ENCODE results near the gene KCNT1.
A peak's percentile ranks its signal among the peaks of the same experiment; 100 is the strongest.

The KCNT1 gene

GRCh38 chr9:135799261-135799660 is 97.3 kb downstream of the KCNT1 start:
- ATAC-seq (no peak), DNase-seq (no peak)

- ATAC-seq (no peak), DNase-seq (no peak)
Observed at GRCh38 chr9:135801070-135801469, 99.1 kb downstream of the KCNT1 start.

DNA sequence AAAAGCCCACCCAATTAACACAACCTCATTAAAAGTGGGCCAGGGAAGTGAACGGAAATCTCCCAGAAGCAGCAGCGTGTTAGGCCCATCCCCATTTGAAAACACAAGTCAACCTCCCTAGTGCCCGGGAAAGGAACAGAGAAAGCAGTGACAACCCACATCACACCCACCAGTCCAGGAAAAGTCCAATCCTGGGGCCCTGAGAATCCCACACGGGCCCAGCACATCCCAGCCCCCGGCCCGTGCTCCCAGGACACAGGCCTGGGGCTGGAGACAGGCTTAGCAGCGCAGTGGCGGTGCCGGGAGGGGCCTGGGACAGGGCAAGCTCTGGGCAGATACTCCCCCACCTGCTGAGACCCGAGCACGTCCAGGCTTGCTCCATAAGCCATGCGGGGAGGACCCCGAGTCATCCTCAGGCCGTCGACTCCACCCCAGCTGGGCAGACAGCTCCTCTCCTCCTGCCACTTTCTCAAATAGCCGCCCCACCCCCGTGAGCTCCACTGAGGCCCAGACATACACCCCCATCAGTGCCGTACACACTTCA is 101.0 kb downstream of the KCNT1 start:
- DNase-seq: no peak
- no peak for ATAC-seq

DNA sequence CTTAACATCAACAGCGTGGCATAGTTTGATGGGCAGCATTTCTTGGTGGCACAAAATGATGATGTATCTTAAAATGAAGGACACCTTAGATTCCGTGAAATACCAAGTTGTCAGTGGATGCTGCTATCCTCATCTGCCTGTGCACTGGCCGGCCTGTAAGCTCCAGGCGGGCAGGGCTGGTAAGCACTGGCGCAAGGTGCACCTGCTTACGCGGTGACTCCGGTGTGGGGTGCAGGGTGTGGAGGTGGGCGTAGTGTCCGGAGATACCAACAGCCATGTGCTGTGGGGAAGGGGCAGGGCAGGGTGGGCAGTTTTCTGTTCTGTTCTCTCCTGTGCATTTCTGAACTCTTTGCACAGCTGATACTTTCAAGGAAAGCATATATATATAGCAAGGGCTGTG is 101.5 kb downstream of the KCNT1 start:
- DNase-seq (no peak), ATAC-seq (no peak)

GRCh38 chr9:135804581-135805421 is 102.8 kb downstream of the KCNT1 start:
- DNase-seq (no peak), ATAC-seq (peak; percentile 32)

- ATAC-seq (no peak), DNase-seq (no peak)
Observed at GRCh38 chr9:135805422-135806022, 103.5 kb downstream of the KCNT1 start.

- no peak for DNase-seq
- ATAC-seq: no peak
Observed at GRCh38 chr9:135809166-135809565, 107.2 kb downstream of the KCNT1 start.

GRCh38 chr9:135810806-135811575 is 109.0 kb downstream of the KCNT1 start:
- ATAC-seq: no peak
- DNase-seq: no peak

DNA sequence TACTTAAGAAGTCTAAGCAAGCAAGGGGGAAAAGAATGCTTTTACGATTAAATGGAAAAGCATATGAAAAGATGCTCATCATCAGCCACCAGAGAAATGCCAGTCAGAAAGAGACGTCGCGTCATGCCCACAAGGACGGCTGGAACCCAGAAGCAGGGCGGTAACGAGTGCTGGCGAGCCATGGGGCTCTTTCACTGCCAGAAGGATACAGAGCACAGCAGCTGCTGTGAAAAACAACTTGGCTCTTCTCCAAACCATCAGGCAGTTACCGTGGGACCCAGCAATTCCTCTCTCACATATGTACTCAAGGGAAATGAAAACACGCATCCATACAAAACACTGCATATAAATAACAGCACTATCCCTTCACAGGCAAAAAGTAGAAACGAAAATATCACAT is 109.8 kb downstream of the KCNT1 start:
- DNase-seq (no peak), ATAC-seq (no peak)

- ATAC-seq (no peak), DNase-seq (no peak)
Observed at GRCh38 chr9:135812961-135813360, 111.0 kb downstream of the KCNT1 start.

- DNase-seq: no peak
- ATAC-seq: no peak
Observed at GRCh38 chr9:135813671-135814290, 111.8 kb downstream of the KCNT1 start.

DNA sequence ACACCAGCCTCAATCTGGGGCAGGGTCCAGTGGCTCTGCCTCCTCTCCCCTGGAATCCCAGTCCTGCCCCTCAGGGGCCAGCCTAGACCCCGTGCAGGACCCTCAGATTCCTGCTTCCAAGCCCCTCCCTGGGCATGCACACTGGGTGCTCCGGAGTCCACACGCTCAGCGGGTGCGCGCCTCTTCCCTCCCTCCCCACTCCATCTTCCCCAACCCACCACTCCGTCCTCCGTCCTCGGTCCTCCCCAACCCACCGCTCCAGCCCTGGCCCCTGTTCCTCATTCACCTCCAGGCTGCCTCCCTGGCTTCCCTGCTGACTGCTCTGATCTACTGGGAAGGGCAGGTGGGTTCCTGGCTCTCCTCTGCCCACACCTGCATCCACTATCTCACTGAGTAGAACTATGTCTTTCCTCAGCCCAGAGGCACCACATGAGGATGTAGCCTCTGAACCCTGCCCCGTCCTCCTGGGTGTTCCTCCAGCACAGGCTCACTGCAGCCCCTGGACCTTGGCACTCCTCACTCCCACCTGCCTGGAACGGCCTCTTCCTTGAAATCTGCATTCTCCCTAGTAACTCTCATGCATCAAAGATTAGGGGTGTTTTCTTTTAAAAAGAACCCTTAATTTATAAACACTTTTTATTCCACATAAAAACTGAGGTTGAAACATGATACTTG is 112.6 kb downstream of the KCNT1 start:
- ATAC-seq (no peak), DNase-seq (no peak)

DNA sequence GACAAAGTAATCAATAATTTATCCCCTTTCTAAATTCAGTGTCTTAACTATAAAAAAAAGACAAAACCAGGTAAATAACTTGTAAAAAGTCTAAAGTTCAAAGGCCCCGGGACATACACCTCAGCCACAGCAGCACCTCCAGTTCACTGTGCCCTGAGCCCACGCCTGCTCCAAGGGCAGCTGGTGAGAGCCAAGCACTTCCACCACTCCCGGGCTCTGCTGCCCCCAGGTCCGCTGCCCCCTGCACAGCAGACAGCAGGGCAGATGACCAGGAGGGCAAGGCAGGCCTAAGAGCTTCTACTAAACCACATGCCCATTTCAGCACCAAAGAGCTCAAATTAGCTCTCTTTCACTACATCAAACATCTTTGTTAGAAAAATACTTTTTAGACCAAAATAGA is 113.4 kb downstream of the KCNT1 start:
- ATAC-seq: no peak
- DNase-seq: no peak

GRCh38 chr9:135815830-135816650 is 114.1 kb downstream of the KCNT1 start:
- no peak for DNase-seq
- ATAC-seq: peak; percentile 39

GRCh38 chr9:135816651-135816970 is 114.6 kb downstream of the KCNT1 start:
- no peak for DNase-seq
- no peak for ATAC-seq

GRCh38 chr9:135817951-135818717 is 116.1 kb downstream of the KCNT1 start:
- no peak for ATAC-seq
- DNase-seq: no peak

DNA sequence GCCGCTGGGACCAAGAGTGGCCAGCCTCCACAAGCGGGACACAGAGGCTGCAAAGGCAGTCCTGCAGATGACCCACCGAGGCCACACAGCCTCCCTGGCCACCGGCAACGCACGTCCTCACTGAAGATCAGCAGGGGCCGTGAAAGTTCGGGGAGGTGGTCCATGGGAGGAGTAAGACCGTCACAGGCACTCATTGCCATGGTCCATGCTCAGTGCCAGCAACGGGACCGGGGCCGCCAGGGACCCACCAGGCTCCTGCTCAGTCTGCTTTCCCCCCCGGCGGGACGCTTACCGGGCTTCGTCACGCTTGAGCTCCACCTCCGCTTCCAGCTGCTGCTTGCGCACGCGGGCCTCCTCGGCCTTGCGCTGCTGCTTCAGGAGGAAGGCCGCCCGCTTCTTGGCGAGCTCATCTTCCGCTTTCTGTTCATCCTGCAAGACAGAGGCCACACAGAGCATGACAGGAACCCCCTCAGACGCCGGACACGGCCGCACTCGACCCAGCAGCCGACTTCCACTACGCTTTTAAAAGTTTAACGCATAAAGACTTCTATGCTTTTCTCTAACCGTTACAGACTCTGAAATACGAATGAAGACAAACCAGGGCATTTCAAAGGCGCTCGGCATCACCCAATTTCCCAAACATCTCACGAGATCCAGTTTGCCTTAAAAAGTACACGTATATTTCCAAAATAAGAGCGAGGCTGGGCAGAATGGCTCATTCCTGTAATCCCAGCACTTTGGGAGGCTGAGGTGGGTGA is 116.9 kb downstream of the KCNT1 start:
- no peak for DNase-seq
- ATAC-seq: no peak

GRCh38 chr9:135819905-135820304 is 117.9 kb downstream of the KCNT1 start:
- no peak for DNase-seq
- no peak for ATAC-seq

DNA sequence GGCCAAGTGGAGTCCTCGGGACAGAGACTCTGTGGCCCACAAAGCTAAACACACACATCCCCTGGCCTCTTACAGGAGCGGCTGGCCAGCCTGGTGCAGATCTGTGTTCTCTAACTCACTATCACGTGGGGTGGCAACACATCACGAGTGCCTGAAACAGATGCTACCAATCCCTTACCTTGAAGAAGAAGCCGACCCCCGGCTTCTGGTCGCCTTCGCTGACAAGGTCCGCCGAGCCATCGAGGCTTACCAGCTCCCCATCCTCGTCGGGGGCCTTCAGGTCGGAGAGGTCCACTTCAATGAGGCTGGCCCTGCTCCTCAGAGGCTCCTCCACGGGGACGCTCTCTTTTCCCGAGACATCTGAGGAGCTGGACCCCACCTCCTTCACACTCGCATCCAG is 118.7 kb downstream of the KCNT1 start:
- no peak for DNase-seq

DNA sequence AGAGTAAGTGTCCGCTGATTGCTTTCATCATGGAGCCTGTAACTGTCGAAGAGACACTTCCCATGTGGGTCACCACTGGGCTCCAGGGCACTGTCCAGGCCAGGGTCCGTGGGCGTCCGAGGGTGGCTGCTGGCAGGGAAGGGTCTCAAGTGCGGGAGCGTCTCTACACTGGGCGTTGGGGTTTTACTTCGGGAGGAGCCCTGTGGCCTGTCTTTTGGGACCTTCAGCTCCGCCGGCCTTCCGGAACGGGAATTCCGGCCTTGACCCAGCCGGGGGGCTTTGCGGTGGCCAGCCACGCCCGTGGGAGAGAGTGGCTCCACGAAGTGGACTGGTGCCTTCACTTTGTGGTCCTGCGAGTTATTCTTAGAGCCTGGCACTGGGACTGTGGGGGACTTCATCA is 119.1 kb downstream of the KCNT1 start:
- no peak for DNase-seq
- ATAC-seq: no peak

More for the DNA sequence above, 118.7 kb downstream of the KCNT1 start:
- no peak for ATAC-seq
